HG02884 (cell line): Measurements from ENCODE around the gene MATN3.
"Not testable (repeated sequence)": the region's sequence is repeated elsewhere in the genome, so short reads cannot be mapped to it uniquely, and the experiment has no call there.

Experiments
- ATAC-seq: cut with Tn5 transposase; IDR thresholded peaks from one replicate; pipeline ENCODE4 v1.9.1; 2021; ENCODE audit warnings: mild to moderate bottlenecking, moderate library complexity; ENCODE audit not compliant: unreplicated experiment

Gene MATN3, protein sequence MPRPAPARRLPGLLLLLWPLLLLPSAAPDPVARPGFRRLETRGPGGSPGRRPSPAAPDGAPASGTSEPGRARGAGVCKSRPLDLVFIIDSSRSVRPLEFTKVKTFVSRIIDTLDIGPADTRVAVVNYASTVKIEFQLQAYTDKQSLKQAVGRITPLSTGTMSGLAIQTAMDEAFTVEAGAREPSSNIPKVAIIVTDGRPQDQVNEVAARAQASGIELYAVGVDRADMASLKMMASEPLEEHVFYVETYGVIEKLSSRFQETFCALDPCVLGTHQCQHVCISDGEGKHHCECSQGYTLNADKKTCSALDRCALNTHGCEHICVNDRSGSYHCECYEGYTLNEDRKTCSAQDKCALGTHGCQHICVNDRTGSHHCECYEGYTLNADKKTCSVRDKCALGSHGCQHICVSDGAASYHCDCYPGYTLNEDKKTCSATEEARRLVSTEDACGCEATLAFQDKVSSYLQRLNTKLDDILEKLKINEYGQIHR

GRCh38 chr2:20012282-20013125 lies at the start of gene MATN3:
Gene MATN3, minus strand, starts transcription at chr2:20012668. Its CDS starts 37 bp downstream, at chr2:20012631.
- ATAC-seq, result no peak

DNA sequence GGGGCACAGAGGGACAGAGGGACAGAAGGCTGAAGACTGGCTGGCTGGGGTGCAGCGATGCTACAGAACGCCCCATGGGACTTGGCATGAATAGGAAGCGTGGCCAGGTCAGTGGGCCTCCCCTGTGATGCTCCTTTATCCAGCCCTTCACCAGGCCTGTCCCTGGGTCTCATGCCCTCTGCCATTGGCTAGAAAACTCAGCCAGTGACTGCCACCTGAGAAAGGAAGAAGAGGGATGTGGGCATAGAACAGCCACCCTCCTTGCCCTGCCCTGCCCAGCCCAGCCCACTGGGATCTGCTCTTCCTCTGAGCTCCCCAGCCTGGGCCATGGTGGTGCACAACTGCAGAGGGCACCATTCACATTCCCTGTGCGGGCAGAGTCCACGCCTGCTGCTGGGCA lies 49.5 kb upstream of the MATN3 start:
- no peak for ATAC-seq

- ATAC-seq, result no peak
These were observed 49.0 kb upstream of the MATN3 start for GRCh38 chr2:20061476-20061875.

- ATAC-seq, result no peak
These were observed 47.6 kb upstream of the MATN3 start for GRCh38 chr2:20060106-20060505.

DNA sequence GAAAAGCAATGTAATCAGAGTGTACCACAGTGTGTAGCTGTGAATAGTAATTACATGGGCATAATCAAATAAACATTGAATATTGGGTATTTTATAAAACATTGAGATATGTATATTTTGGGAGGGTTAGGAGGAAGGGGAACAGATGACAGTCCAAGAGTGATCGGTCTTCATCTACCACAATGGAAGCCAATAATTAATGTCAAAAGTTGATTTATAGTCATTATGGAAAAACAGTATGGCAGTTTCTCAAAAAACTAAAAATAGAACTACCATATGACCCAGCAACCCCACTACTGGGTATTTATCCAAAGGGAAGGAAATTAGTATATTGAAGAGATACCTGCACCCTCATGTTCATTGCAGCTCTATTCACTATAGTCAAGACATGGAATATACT lies 44.8 kb upstream of the MATN3 start:
- ATAC-seq, result no peak

DNA sequence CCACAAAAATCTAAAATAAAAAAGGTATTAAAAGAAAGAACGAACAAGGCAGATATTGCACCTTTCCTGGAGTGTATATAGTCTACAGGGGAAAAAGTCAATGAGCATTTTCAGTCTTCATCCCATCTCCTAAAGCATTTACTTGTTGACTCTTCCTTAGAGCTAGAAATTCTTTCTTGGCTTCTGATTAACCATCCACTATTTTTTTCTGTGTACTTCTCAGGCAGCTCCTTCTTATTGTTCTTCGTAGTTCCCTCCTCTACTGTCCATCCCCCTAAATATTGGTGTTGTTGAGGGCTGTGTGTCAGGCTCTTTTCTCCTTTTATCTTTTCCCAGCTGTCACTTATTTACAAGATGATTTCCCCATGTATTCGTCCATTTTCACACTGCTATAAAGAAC lies 42.5 kb upstream of the MATN3 start:
- ATAC-seq, result no peak

GRCh38 chr2:20054119-20054518 lies 41.7 kb upstream of the MATN3 start:
- ATAC-seq, result no peak

- ATAC-seq, result no peak
These were observed 40.4 kb upstream of the MATN3 start for GRCh38 chr2:20052861-20053281.

GRCh38 chr2:20052229-20052851 lies 39.9 kb upstream of the MATN3 start:
- ATAC-seq, result no peak

GRCh38 chr2:20051532-20052228 lies 39.2 kb upstream of the MATN3 start, which contains the start of gene LAPTM4A:
Gene LAPTM4A, minus strand, starts transcription at chr2:20051628. Its CDS starts 108 bp downstream, at chr2:20051520.
- peak; percentile 94 for ATAC-seq

- peak; percentile 16 for ATAC-seq
These were observed 38.4 kb upstream of the MATN3 start for GRCh38 chr2:20050646-20051531.

DNA sequence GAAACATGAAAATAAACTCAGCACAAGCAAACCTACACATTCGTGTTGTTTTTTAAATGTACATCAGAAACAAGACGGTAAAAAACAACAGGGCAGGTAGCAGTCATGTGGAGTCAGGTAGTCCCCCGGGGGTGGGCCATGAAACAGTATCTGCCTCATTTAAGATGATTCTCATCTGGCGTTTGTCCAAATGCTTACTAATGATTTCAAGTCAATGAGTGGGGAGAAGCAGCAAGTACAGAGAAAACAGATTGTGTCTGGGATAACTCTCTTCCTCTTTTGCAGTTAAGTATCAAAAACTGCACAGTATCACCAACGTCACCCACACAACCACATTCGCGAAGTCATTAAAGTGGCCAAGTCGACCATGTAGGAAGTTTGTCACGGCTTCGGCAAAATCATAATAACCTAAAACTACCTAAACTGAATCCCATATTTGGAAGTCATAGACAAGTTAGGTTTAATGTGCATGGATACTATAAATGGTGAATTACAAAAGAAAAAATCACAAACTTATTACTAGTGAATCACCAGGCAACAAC lies 37.7 kb upstream of the MATN3 start:
- peak; percentile 16 for ATAC-seq

GRCh38 chr2:20049637-20050036 lies 37.2 kb upstream of the MATN3 start:
- ATAC-seq, result no peak

DNA sequence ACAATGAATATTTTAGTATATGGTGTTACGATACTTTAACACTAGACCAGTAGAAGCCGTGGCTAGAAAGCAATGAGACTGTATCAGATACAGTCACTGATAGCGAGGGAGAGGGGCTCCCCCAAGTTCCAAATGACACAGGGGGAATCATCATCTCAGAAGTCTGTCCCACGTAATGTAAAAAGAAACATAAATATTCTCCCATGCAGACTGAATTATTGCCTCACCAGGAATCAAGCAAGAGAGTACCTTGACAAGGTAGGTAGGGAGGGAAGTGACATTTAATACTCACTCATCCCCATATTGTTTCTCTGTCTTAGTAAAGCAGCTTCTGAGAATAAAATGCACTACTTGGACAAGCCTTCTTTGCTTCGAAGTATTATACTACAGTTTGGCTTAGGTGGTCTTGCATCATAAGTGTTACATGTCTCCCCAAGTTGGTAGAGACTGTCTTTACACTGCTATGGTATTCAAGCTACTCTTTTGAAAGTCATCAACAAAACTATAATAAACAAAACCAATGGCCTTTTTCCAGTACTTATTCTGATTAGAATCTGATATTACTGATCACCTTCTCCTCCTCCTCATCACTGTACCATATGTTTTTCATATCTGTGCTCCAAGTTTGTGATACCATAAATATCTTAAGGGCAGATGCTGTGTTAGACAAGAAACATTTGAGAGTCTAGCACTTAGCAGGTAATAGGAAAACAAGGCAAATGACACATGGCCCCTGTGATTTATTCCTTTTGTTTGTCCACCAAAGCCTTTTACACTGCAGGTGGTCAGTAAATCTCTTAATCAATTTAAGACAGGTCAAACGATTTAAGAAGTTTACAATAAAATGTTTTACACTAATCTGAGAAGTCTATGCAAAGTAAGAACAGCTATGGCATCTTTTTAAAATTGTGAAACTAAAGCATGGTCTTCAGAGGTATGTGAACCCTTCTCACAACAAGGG lies 36.3 kb upstream of the MATN3 start:
- no peak for ATAC-seq

- not testable (repeated sequence) for ATAC-seq
These were observed 33.3 kb upstream of the MATN3 start for GRCh38 chr2:20045712-20046292.

- no peak for ATAC-seq
These were observed 32.3 kb upstream of the MATN3 start for GRCh38 chr2:20044778-20045177.

GRCh38 chr2:20042531-20042930 lies 30.1 kb upstream of the MATN3 start:
- ATAC-seq, result no peak
